GM12872 (cell line): ENCODE results near the gene REC8.

Experiments
- CTCF ChIP-seq: IDR thresholded peaks from 3 replicates; pipeline ENCODE4 v1.5.1; 2011; ENCODE audit warnings: low read depth, mild to moderate bottlenecking, low read length, moderate library complexity; ENCODE audit not compliant: insufficient read depth

The REC8 gene

GRCh38 chr14:24207625-24208024 lies 35.7 kb downstream of the REC8 start:
- TF ChIP-seq CTCF, result no peak

- TF ChIP-seq CTCF, result no peak
Measured at GRCh38 chr14:24211311-24211710, 39.4 kb downstream of the REC8 start.

GRCh38 chr14:24212924-24213865 lies 41.3 kb downstream of the REC8 start, which contains the start of gene CHMP4A:
CHMP4A (minus strand) TSS chr14:24213488; CDS start chr14:24213439, 49 bp downstream.
- TF ChIP-seq CTCF, result no peak

- no peak for TF ChIP-seq CTCF
Measured at GRCh38 chr14:24213866-24214662, 42.2 kb downstream of the REC8 start.

- peak; percentile 88 for TF ChIP-seq CTCF
Measured at GRCh38 chr14:24215495-24216344, 43.8 kb downstream of the REC8 start, which contains the start of gene MDP1. MDP1 (minus strand) TSS chr14:24216066; CDS start chr14:24215955, 111 bp downstream.

GRCh38 chr14:24216345-24216699 lies 44.4 kb downstream of the REC8 start:
- TF ChIP-seq CTCF, result no peak
